HCT116 (cell line): ENCODE results near the gene EIF4E1B. TPM values are rescaled to one million over a fixed set of nuclear protein-coding genes. Genes with fewer than 3 reads are reported as not detected.
A peak's percentile ranks its signal among the peaks of the same experiment; 100 is the strongest.

Experiments
- ATAC-seq: fragments of 200-7000 bp; cut with Tn5 transposase; 2 replicates; pipeline ENCODE4 v1.9.1; 2020; ENCODE audit warnings: mild to moderate bottlenecking, moderate library complexity
- BruUV-seq: library from RNA; stranded (reverse); fragments of 400-500 nt; replicated peaks from 2 replicates; lab custom pipeline; 2021; lab: Mats Ljungman, UMichigan
- CTCF ChIA-PET: fragments of 300-600 bp; sonication (Branson Sonifier 250); formaldehyde crosslinking; loops from one replicate; lab custom pipeline; 2021; ENCODE audit warnings: antibody characterized with exemption; lab: Charles Lee
- POLR2A ChIA-PET: fragments of 300-600, 350-600 bp; sonication (Branson Sonifier 250); formaldehyde crosslinking; loops from one replicate; lab custom pipeline; 2021; ENCODE audit warnings: antibody characterized with exemption; lab: Charles Lee
- RAD21 ChIA-PET, 2 experiments: fragments of 300-600 bp; sonication (Branson Sonifier 250); formaldehyde crosslinking; loops; one replicate each; lab custom pipeline; 2023; ENCODE audit warnings: low total read pairs in 2 of 2; ENCODE audit not compliant: uncharacterized antibody in 2 of 2, unreplicated experiment in 2 of 2, low non-redundant PET in 1 of 2; lab: Charles Lee
- DNase-seq: peaks from one replicate; pipeline ENCODE4 v3.0.0-alpha.2; 2010; ENCODE audit warnings: low read depth, low spot score
- H2AFZ ChIP-seq: fragments of 200-600 bp; shearing (Covaris generic), sonication (generic); 2 replicates; pipeline ENCODE4 v1.6.1; 2017; ENCODE audit warnings: low read depth, mixed run types, mixed read lengths, antibody characterized with exemption, low read length; ENCODE audit not compliant: poor library complexity, severe bottlenecking
- H3K27ac ChIP-seq: 2 replicates; pipeline ENCODE4 v1.5.1; 2012; ENCODE audit warnings: low read depth, low read length
- H3K27me3 ChIP-seq: fragments of 200-600 bp; sonication (generic); 2 replicates; pipeline ENCODE4 v1.6.1; 2016; ENCODE audit warnings: mixed run types, low read length, mixed read lengths; ENCODE audit not compliant: insufficient read depth
- H3K36me3 ChIP-seq, 2 experiments: fragments of 200-500 bp in 1 of 2; fragments of 200-600 bp in 1 of 2; sonication (Bioruptor generic) in 1 of 2; sonication (generic) in 1 of 2; 2 replicates each; pipeline versions ENCODE4 v1.5.1 to v1.6.1; 2014 to 2016; ENCODE audit warnings: low read length in 2 of 2, inconsistent platforms in 1 of 2, mixed read lengths in 1 of 2, mixed run types in 1 of 2; ENCODE audit not compliant: insufficient read depth in 2 of 2, control insufficient read depth in 1 of 2
- H3K4me1 ChIP-seq, 2 experiments: fragments of 200-600 bp in 1 of 2; sonication (generic) in 1 of 2; 2 replicates each; pipeline versions ENCODE4 v1.5.1 to v1.6.1; 2012 to 2017; ENCODE audit warnings: low read length in 2 of 2, inconsistent platforms in 1 of 2, mild to moderate bottlenecking in 1 of 2, mixed read lengths in 1 of 2, mixed run types in 1 of 2, moderate library complexity in 1 of 2; ENCODE audit not compliant: insufficient read depth in 2 of 2, control insufficient read depth in 1 of 2
- H3K4me2 ChIP-seq: fragments of 200-600 bp; sonication (generic); 2 replicates; pipeline ENCODE4 v1.6.1; 2017; ENCODE audit warnings: mixed run types, low read length, mixed read lengths
- H3K4me3 ChIP-seq, 2 experiments: fragments of 200-600 bp in 1 of 2; sonication (generic) in 1 of 2; replicated peaks in 1 of 2; 2 replicates each; pipeline ENCODE4 v1.5.1; 2011 to 2016; ENCODE audit warnings: low read length in 2 of 2, control low read depth in 1 of 2, low read depth in 1 of 2, mild to moderate bottlenecking in 1 of 2, mixed read lengths in 1 of 2, mixed run types in 1 of 2
- H3K79me2 ChIP-seq: fragments of 200-600 bp; sonication (generic); 2 replicates; pipeline ENCODE4 v1.6.1; 2017; ENCODE audit warnings: mild to moderate bottlenecking, mixed run types, low read length, moderate library complexity, mixed read lengths; ENCODE audit not compliant: insufficient read depth
- H3K9ac ChIP-seq: fragments of 200-600 bp; sonication (generic); 2 replicates; pipeline ENCODE4 v1.6.1; 2016; ENCODE audit warnings: low read length, mixed read lengths
- H3K9me2 ChIP-seq: fragments of 200-600 bp; sonication (generic), shearing (Covaris generic); 2 replicates; pipeline ENCODE4 v1.6.1; 2017; ENCODE audit warnings: mixed run types, mild to moderate bottlenecking, moderate library complexity; ENCODE audit not compliant: insufficient read depth
- H3K9me3 ChIP-seq, 2 experiments: fragments of 200-500 bp in 1 of 2; fragments of 200-600 bp in 1 of 2; sonication (Bioruptor generic) in 1 of 2; sonication (generic) in 1 of 2; 2 replicates each; pipeline ENCODE4 v1.6.1; 2014 to 2017; ENCODE audit warnings: low read length in 2 of 2, mixed read lengths in 2 of 2, inconsistent platforms in 1 of 2, low read depth in 1 of 2, mild to moderate bottlenecking in 1 of 2, mixed run types in 1 of 2, moderate library complexity in 1 of 2; ENCODE audit not compliant: control insufficient read depth in 1 of 2, insufficient read depth in 1 of 2
- H4K20me1 ChIP-seq: fragments of 200-600 bp; sonication (generic), shearing (Covaris generic); 2 replicates; pipeline ENCODE4 v1.6.1; 2017; ENCODE audit warnings: mixed run types, mild to moderate bottlenecking, moderate library complexity; ENCODE audit not compliant: insufficient read depth
- ATF3 ChIP-seq: IDR thresholded peaks from 2 replicates; pipeline ENCODE4 v1.6.1; 2012
- CBX3 ChIP-seq: IDR thresholded peaks from 2 replicates; pipeline ENCODE4 v1.6.1; 2012; ENCODE audit warnings: low read depth
- CTCF ChIP-seq, 3 experiments: fragments of 200-600 bp in 1 of 3; sonication (generic) in 1 of 3; IDR thresholded peaks in 2 of 3; conservative IDR thresholded peaks in 1 of 3; 2 replicates each; pipeline ENCODE4 v1.5.1; 2012 to 2017; ENCODE audit warnings: low read depth in 2 of 3, low read length in 2 of 3, antibody characterized with exemption in 1 of 3, borderline replicate concordance in 1 of 3, control low read depth in 1 of 3, mild to moderate bottlenecking in 1 of 3, mixed read lengths in 1 of 3, mixed run types in 1 of 3, moderate library complexity in 1 of 3; ENCODE audit not compliant: insufficient read depth in 1 of 3
- FOSL1 ChIP-seq: IDR thresholded peaks from 2 replicates; pipeline ENCODE4 v1.6.1; 2012; ENCODE audit warnings: low read depth
- MAX ChIP-seq: IDR thresholded peaks from 2 replicates; pipeline ENCODE4 v1.6.1; 2012
- POLR2AphosphoS5 ChIP-seq: IDR thresholded peaks from 2 replicates; pipeline ENCODE4 v1.6.1; 2011; ENCODE audit warnings: mild to moderate bottlenecking, low read depth, low read length, moderate library complexity
- RAD21 ChIP-seq: IDR thresholded peaks from 2 replicates; pipeline ENCODE4 v1.6.1; 2012; ENCODE audit warnings: low read depth, mild to moderate bottlenecking
- SP1 ChIP-seq: IDR thresholded peaks from 2 replicates; pipeline ENCODE4 v1.6.1; 2012; ENCODE audit warnings: low read depth
- ZFX ChIP-seq: fragments of 450-650 bp; IDR thresholded peaks from 2 replicates; pipeline ENCODE4 v1.6.1; 2017
- intact Hi-C: fragments of 100-400 bp; cut with micrococcal nuclease; formaldehyde crosslinking; loops from 2 replicates; pipeline ENCODE4 v1.10.0; 2022
- total RNA-seq: library from RNA; stranded (reverse); gene quantifications from one replicate; pipeline ENCODE4 v1.2.1, GENCODE V29; 2021; ENCODE audit not compliant: unreplicated experiment

The EIF4E1B gene
- total RNA-seq, 1 experiment from 2014 or later: 0.07 TPM

- CTCF ChIA-PET: no interaction called here
- RAD21 ChIA-PET: no interaction called here
These were observed 37.9 kb upstream of the EIF4E1B start for GRCh38 chr5:176592573-176592972.

GRCh38 chr5:176593273-176593869 is 37.1 kb upstream of the EIF4E1B start:
- H4K20me1 ChIP-seq: no peaks in the 10 kb centered on the region
- POLR2A ChIA-PET: no interaction called here
- no peak overlapping the region for H3K4me2 ChIP-seq
- no peak for TF ChIP-seq SP1
- TF ChIP-seq MAX: no peak
- peak in 2 of 3 experiments; percentile 21 to 22; a peak in 2 of 6 replicates for TF ChIP-seq CTCF (IDR thresholded peaks at IDR 0.05 in 2 of 3, conservative IDR thresholded peaks at IDR 0.05 in 1 of 3; ENCODE audit: borderline replicate concordance in 1 of 3, insufficient read depth in 1 of 3, low read depth in 2 of 3, low read length in 2 of 3)
- no peak overlapping the region for H3K27ac ChIP-seq
- H3K4me1 ChIP-seq: no peaks in the 10 kb centered on the region
- H2AFZ ChIP-seq: no peak overlapping the region
- DNase-seq (no peak), ATAC-seq (0 out of 2 replicates have a peak, but pooled peaks have one; percentile 20)
- H3K36me3 ChIP-seq: peaks cover 0 to 8% of the 10 kb centered on the region in 2 experiments; a peak in 2 of 4 replicates
- H3K9ac ChIP-seq: no peak overlapping the region
- H3K79me2 ChIP-seq: no peaks in the 10 kb centered on the region
- H3K9me2 ChIP-seq: no peaks in the 10 kb centered on the region
- RAD21 ChIA-PET: no interaction called here
- no peak overlapping the region for H3K4me3 ChIP-seq
- peaks cover 0 to 8% of the 10 kb centered on the region in 2 experiments; a peak in 1 of 4 replicates for H3K9me3 ChIP-seq
- H3K27me3 ChIP-seq: no peaks in the 10 kb centered on the region
- intact Hi-C loops: no loop called here
- CTCF ChIA-PET: no interaction called here
- BruUV-seq: no TSS peak

More at GRCh38 chr5:176592573-176592972, 37.9 kb upstream of the EIF4E1B start:
- Histone ChIP-seq H3K79me2 (no peaks in the 10 kb centered on the region), H3K4me1 (no peaks in the 10 kb centered on the region), H3K9me2 (no peaks in the 10 kb centered on the region), H3K4me2 (no peak overlapping the region), H4K20me1 (no peaks in the 10 kb centered on the region), H2AFZ (no peak overlapping the region), H3K27ac (no peak overlapping the region), H3K36me3 (peaks cover 0 to 4% of the 10 kb centered on the region in 2 experiments; a peak in 1 of 4 replicates), H3K27me3 (no peaks in the 10 kb centered on the region), H3K9me3 (peaks cover 0 to 8% of the 10 kb centered on the region in 2 experiments; a peak in 1 of 4 replicates), H3K4me3 (no peak overlapping the region), H3K9ac (no peak overlapping the region)
- no TSS peak for BruUV-seq
- POLR2A ChIA-PET: no interaction called here
- no peak for TF ChIP-seq POLR2AphosphoS5
- no peak for TF ChIP-seq FOSL1
- no peak for TF ChIP-seq SP1
- TF ChIP-seq ZFX: no peak
- no peak for TF ChIP-seq RAD21
- no peak for TF ChIP-seq CBX3
- no peak for TF ChIP-seq ATF3
- no peak for DNase-seq
- intact Hi-C loops: no loop called here
- ATAC-seq: no peak
